Keratinocyte (primary cell): Measurements from ENCODE around the gene RBM26. TPM values are rescaled to one million over a fixed set of nuclear protein-coding genes. Genes with fewer than 3 reads are reported as not detected.

Experiments
- DNase-seq: peaks from one replicate; pipeline ENCODE4 v3.0.0-alpha.2; 2011; ENCODE audit warnings: low read depth, missing footprints, low spot score
- FAIRE-seq: peaks from 2 replicates; lab custom pipeline; 2011; peaks lifted over from hg19 to GRCh38; lab: Jason Lieb, UNC
- H2AFZ ChIP-seq: 2 replicates; pipeline ENCODE4 v1.6.0; 2012; ENCODE audit warnings: low read length, control low read depth, inconsistent platforms; ENCODE audit not compliant: control insufficient read depth
- H3K27ac ChIP-seq: 2 replicates; pipeline ENCODE4 v1.5.1; 2011; ENCODE audit warnings: low read length; ENCODE audit not compliant: control insufficient read depth, insufficient read depth
- H3K27me3 ChIP-seq: 3 replicates; pipeline ENCODE4 v1.6.0; 2011; ENCODE audit warnings: low read length; ENCODE audit not compliant: control insufficient read depth, insufficient read depth; ENCODE audit errors: extremely low read depth
- H3K36me3 ChIP-seq, 2 experiments: 2 replicates in 1 of 2; 3 replicates in 1 of 2; pipeline ENCODE4 v1.5.1; 2011; ENCODE audit warnings: low read length in 2 of 2, mild to moderate bottlenecking in 1 of 2; ENCODE audit not compliant: control insufficient read depth in 2 of 2, insufficient read depth in 2 of 2; ENCODE audit errors: extremely low read depth in 1 of 2
- H3K4me1 ChIP-seq: 3 replicates; pipeline ENCODE4 v1.5.1; 2011; ENCODE audit warnings: low read length; ENCODE audit not compliant: control insufficient read depth, insufficient read depth; ENCODE audit errors: extremely low read depth
- H3K4me2 ChIP-seq: 3 replicates; pipeline ENCODE4 v1.6.0; 2011; ENCODE audit warnings: low read depth, low read length; ENCODE audit not compliant: control insufficient read depth, insufficient read depth; ENCODE audit errors: extremely low read depth
- H3K4me3 ChIP-seq, 3 experiments: fragments of 200-600 bp in 1 of 3; sonication (generic) in 1 of 3; 2 replicates in 2 of 3; 3 replicates in 1 of 3; pipeline ENCODE4 v1.5.1; 2011 to 2016; ENCODE audit warnings: low read length in 3 of 3, mild to moderate bottlenecking in 3 of 3, control low read depth in 2 of 3, inconsistent platforms in 1 of 3, low read depth in 1 of 3, mixed read lengths in 1 of 3, mixed run types in 1 of 3, moderate library complexity in 1 of 3; ENCODE audit not compliant: control insufficient read depth in 2 of 3, insufficient read depth in 2 of 3; ENCODE audit errors: extremely low read depth in 1 of 3
- H3K79me2 ChIP-seq: 2 replicates; pipeline ENCODE4 v1.6.0; 2012; ENCODE audit warnings: low read length; ENCODE audit not compliant: control insufficient read depth, insufficient read depth
- H3K9ac ChIP-seq: 3 replicates; pipeline ENCODE4 v1.6.0; 2011; ENCODE audit warnings: low read length; ENCODE audit not compliant: control insufficient read depth, insufficient read depth; ENCODE audit errors: extremely low read depth
- H3K9me1 ChIP-seq: 3 replicates; pipeline ENCODE4 v1.6.0; 2011; ENCODE audit warnings: low read length; ENCODE audit not compliant: control insufficient read depth, insufficient read depth; ENCODE audit errors: extremely low read depth
- H3K9me3 ChIP-seq: 2 replicates; pipeline ENCODE4 v1.5.1; 2012; ENCODE audit warnings: low read depth, low read length; ENCODE audit not compliant: control insufficient read depth
- H4K20me1 ChIP-seq: 3 replicates; pipeline ENCODE4 v1.6.0; 2011; ENCODE audit warnings: low read length; ENCODE audit not compliant: control insufficient read depth, insufficient read depth; ENCODE audit errors: extremely low read depth
- CTCF ChIP-seq, 3 experiments: IDR thresholded peaks in 1 of 3; conservative IDR thresholded peaks in 1 of 3; optimal IDR thresholded peaks in 1 of 3; 2 replicates in 2 of 3; 3 replicates in 1 of 3; pipeline versions ENCODE3 to v1.5.1; 2011; ENCODE audit warnings: low read length in 3 of 3, mild to moderate bottlenecking in 3 of 3, moderate library complexity in 2 of 3, control low read depth in 1 of 3, inconsistent platforms in 1 of 3; ENCODE audit not compliant: insufficient read depth in 2 of 3; ENCODE audit errors: extremely low read depth in 1 of 3
- EZH2 ChIP-seq: IDR thresholded peaks from one replicate; pipeline ENCODE4 v1.6.1; 2012; ENCODE audit warnings: inconsistent platforms, mild to moderate bottlenecking, low read length, moderate library complexity
- dilution Hi-C: fragments of 300-500 bp; cut with MboI; formaldehyde crosslinking; loops from one replicate; pipeline ENCODE4 v1.7.0; 2020; ENCODE audit warnings: low sequenced_read_pairs; ENCODE audit not compliant: extremely low pct_ligation_motif_present
- polyA plus RNA-seq, 5 experiments: library from polyadenylated mRNA; depleted of rRNA in 3 of 5; stranded (reverse) in 3 of 5; stranded (forward) in 1 of 5; unstranded in 1 of 5; fragments of >200 nt; gene quantifications; 1 replicate in 1 of 5; 2 replicates in 3 of 5; 3 replicates in 1 of 5; pipeline versions ENCODE4 v1.2.1 to v1.2.3, GENCODE V29; 2011 to 2012; ENCODE audit warnings: missing spikeins in 2 of 5, low read depth in 1 of 5, low replicate concordance in 1 of 5

Gene RBM26
- polyA plus RNA-seq, 1 donor (not counting 4 experiments of a cell fraction or from before 2014, with no cell fraction given): 28.4 TPM

- TF ChIP-seq CTCF (optimal IDR thresholded peaks at IDR 0.05 in 1 of 3, IDR thresholded peaks at IDR 0.05 in 1 of 3, conservative IDR thresholded peaks at IDR 0.05 in 1 of 3; ENCODE audit: extremely low read depth in 1 of 3, insufficient read depth in 2 of 3, low read length in 3 of 3) (no peak), EZH2 (no peak)
- Histone ChIP-seq H4K20me1 (no peaks in the 10 kb centered on the region), H3K36me3 (peaks cover 10% of the 10 kb centered on the region in 2 experiments), H3K4me1 (no peaks in the 10 kb centered on the region), H3K9me1 (no peaks in the 10 kb centered on the region), H3K27me3 (no peaks in the 10 kb centered on the region), H2AFZ (no peak overlapping the region), H3K79me2 (peaks cover 7% of the 10 kb centered on the region), H3K4me3 (no peak overlapping the region), H3K9ac (no peak overlapping the region), H3K9me3 (no peaks in the 10 kb centered on the region), H3K27ac (no peak overlapping the region), H3K4me2 (no peak overlapping the region)
- FAIRE-seq: no peak
- DNase-seq: no peak
- dilution Hi-C loops: no loop called here
These were observed 32.1 kb downstream of the RBM26 start for GRCh38 chr13:79373916-79374315.

- Histone ChIP-seq H3K4me1 (no peaks in the 10 kb centered on the region), H3K9ac (no peak overlapping the region), H3K79me2 (peaks cover 2% of the 10 kb centered on the region), H3K27ac (no peak overlapping the region), H3K9me1 (no peaks in the 10 kb centered on the region), H3K4me3 (no peak overlapping the region), H3K9me3 (no peaks in the 10 kb centered on the region), H3K36me3 (peaks cover 7 to 10% of the 10 kb centered on the region in 2 experiments), H3K4me2 (no peak overlapping the region), H3K27me3 (no peaks in the 10 kb centered on the region), H2AFZ (no peak overlapping the region), H4K20me1 (no peaks in the 10 kb centered on the region)
- DNase-seq: no peak
- TF ChIP-seq EZH2 (no peak), CTCF (optimal IDR thresholded peaks at IDR 0.05 in 1 of 3, IDR thresholded peaks at IDR 0.05 in 1 of 3, conservative IDR thresholded peaks at IDR 0.05 in 1 of 3; ENCODE audit: extremely low read depth in 1 of 3, insufficient read depth in 2 of 3, low read length in 3 of 3) (no peak)
- no peak for FAIRE-seq
- dilution Hi-C loops: no loop called here
These were observed 36.8 kb downstream of the RBM26 start for GRCh38 chr13:79369226-79369625.
